ENCODE results near the gene BAK1.

- TF ChIP-seq CTCF (IDR thresholded peaks at IDR 0.05; ENCODE audit: insufficient read depth, low read depth, low read length) = no peak
- no peak for TF ChIP-seq EZH2 (IDR thresholded peaks at IDR 0.05; ENCODE audit: insufficient read depth, low read length)
Measured at GRCh38 chr6:33600761-33601160, 20.7 kb upstream of the BAK1 start.
